Urothelium cell line (cell line): ENCODE measurements around the gene AMFR.
"Not testable (repeated sequence)": the region's sequence is repeated elsewhere in the genome, so short reads cannot be mapped to it uniquely, and the experiment has no call there.

Source experiments
- DNase-seq: peaks from one replicate; pipeline ENCODE4 v3.0.0; 2011; ENCODE audit warnings: low spot score, mixed read lengths
- FAIRE-seq: peaks from 2 replicates; lab custom pipeline; 2011; peaks lifted over from hg19 to GRCh38; lab: Jason Lieb, UNC

Gene AMFR

GRCh38 chr16:56399047-56399446 lies 26.3 kb downstream of the AMFR start:
- DNase-seq (no peak), FAIRE-seq (no peak)

- FAIRE-seq, DNase-seq: not testable (repeated sequence)
These were observed 28.6 kb downstream of the AMFR start for GRCh38 chr16:56396724-56397123.

- FAIRE-seq, result no peak
- peak; percentile 14 for DNase-seq
These were observed 35.8 kb downstream of the AMFR start for GRCh38 chr16:56389554-56389953.

- FAIRE-seq, result no peak
- no peak for DNase-seq
These were observed 37.1 kb downstream of the AMFR start for GRCh38 chr16:56388209-56388608.

- DNase-seq (no peak), FAIRE-seq (no peak)
These were observed 37.9 kb downstream of the AMFR start for GRCh38 chr16:56387396-56387795.

GRCh38 chr16:56384074-56384721 lies 41.1 kb downstream of the AMFR start:
- DNase-seq (no peak), FAIRE-seq (no peak)

DNA sequence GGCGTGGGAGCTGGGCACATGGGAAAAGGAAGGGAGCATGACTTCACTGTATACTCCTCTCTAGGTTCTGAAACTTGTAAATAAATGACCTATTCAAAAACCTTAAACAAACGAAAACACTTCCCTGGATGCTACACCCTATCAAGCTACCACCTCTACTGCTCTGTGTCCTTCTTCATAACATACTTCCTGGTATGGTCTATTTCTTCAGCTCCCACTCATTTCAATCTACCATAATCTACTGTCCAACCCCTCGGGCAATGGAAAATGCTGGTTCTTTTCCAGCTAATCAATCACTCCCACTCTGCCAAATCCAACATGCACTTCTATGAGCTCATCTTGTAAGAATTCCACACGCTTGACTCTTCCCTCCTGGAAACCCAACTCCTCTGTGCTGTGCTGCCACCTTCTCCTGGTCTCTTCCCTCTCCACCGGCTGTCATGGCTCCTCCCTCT lies 42.4 kb downstream of the AMFR start:
- FAIRE-seq (no peak), DNase-seq (peak; percentile 54)

- DNase-seq, result no peak
- no peak for FAIRE-seq
These were observed 42.9 kb downstream of the AMFR start for GRCh38 chr16:56382459-56382858.

- not testable (repeated sequence) for FAIRE-seq, DNase-seq
These were observed 44.4 kb downstream of the AMFR start for GRCh38 chr16:56380778-56381485.

DNA sequence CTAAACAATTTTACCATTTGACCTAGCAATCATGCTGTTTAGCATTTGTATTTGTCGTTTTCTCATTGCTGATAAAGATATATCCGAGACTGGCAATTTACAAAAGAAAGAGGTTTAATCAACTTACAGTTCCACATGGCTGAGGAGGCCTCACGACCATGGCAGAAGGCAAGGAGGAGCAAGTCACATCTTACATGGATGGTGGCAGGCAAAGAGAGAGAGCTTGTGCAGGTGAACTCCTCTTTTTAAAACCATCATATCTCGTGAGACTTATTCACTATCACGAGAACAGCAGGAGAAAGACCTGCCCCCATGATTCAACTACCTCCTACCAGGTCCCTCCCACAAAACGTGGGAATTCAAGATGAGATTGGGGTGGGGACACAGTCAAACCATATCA lies 46.3 kb downstream of the AMFR start:
- not testable (repeated sequence) for DNase-seq, FAIRE-seq

DNA sequence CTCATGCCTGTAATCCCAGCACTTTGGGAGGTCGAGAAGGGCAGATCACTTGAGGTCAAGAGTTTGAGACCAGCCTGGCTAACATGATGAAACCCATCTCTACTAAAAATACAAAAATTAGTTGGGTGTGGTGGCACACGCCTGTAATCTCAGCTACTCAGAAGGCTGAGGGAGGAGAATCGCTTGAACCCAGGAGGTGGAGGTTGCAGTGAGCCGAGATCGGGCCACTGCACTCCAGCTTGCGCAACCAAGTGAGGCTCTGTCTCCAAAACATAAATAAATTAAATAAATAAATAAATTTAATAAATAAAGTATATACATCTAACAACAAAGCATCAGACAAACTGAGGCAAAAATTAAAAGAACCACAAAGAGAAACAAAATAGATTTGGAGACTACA lies 49.6 kb downstream of the AMFR start:
- not testable (repeated sequence) for FAIRE-seq, DNase-seq

- DNase-seq, result no peak
- no peak for FAIRE-seq
These were observed 52.3 kb downstream of the AMFR start for GRCh38 chr16:56373003-56373402.

DNA sequence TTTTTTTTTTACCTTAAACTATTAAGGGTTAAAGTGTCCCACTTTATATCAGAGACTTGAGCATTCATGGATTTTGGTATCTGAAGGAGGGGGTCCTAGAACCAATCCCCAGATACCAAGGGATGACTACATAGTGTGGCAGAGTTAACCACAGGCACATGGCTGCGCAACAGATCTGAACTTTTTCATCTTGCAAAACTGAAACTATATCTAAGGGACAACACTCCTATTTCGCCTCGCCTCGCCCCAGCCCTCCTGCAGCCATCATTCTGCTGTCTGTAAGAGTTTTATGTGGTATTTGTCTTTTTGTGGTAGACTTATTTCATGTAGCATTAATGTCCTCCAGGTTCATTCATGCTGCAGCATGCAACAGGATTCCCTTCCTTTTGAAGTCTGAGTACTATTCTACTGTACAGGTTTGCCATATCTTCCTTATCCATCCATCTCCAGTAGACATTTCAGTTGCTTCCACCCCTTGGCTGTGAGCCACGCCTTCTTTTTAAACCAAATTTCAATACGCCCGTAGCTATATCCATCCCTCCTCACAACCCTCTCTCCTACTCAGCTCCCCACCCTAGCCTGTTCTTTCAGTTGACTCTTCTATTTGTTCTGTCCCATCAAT lies 53.2 kb downstream of the AMFR start:
- FAIRE-seq (no peak), DNase-seq (no peak)

GRCh38 chr16:56371660-56371937 lies 53.7 kb downstream of the AMFR start:
- DNase-seq, result no peak
- FAIRE-seq, result no peak

DNA sequence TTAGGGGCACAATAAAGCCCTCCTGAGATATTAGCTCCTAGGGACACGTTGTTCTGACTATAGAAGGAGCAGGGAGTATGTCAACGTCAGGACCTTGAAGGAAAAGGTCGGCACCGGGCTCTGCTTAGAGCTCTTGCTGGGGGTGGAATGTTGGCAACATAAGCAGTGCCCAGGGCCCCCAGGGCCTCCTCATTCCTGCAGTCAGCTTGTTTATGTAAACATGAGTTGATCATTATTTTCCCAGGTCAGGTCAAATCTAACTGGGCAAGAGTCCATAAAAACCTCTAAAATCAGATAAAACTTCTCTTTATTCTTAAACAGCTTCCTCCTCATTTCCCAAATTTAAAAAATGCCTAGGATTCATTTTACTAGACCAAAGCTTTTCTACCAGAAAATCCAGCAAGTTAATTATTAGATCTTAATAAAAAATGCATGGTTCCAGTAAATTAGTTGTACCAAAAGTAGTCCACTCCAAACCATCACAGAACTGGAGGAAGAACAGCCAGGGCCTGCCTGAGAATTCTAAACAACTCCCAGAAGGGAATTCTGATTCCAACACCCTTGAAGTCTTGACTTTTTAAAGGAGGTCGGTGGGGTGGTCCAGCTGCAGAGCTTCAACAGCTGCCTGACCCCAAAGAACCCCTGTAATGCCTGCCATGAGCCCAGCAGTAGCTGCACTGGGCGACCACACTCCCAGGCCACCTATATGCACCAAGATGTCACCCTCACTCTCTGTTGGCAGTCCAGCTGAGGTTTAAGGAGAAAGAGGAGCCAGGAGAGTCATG lies 54.3 kb downstream of the AMFR start:
- FAIRE-seq, result no peak
- no peak for DNase-seq

DNA sequence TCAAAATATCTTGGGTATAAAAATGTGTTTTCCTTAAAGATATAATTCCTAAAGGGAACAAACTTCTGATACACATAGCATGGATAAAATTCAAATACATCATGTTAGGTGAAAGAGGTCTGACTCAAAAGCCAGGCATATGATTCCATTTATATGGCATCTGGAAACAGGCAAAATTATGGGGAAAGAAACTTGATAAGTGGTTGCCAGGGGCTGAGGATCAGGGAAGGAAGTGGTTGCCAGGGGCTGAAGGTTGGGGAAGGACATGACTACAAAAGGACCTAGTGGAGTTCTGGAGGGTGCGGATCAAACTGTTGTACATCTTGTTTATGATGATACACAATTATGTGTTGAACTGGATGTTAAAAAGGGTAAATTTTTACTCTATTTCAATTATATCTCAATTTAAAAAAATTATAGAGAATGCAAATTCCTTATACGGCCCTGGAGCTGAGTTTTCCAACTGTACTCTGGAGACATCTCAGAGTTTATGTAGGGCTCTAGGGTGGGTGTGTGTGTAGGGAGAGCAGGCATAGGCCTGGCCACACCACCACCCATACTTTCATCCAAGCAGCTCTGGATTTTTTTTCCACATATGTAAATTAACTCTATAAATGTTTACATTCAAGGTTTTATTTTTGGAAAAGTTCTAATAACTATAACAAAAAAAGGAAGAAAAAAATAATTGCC lies 55.0 kb downstream of the AMFR start:
- DNase-seq (no peak), FAIRE-seq (no peak)

GRCh38 chr16:56369202-56369601 lies 56.1 kb downstream of the AMFR start:
- DNase-seq (no peak), FAIRE-seq (no peak)

DNA sequence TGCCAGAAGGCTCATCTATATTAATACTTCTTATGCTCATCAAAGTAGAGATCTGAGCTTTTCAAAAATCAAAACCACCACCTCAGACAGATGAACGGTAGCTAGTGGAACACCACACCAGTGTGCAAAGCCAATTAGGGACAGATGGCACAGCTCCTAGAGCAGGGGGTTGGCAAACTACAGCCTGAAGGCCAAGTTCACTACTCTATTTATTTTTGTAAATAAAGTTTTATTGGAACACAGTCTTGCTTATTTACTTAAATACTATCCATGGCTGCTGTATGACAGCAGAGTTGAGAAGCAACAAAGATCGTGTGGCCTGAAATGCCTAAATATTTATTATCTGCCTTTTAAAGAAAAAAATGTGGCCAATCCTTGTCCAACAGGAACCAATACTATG lies 56.8 kb downstream of the AMFR start:
- DNase-seq, result no peak
- no peak for FAIRE-seq

DNA sequence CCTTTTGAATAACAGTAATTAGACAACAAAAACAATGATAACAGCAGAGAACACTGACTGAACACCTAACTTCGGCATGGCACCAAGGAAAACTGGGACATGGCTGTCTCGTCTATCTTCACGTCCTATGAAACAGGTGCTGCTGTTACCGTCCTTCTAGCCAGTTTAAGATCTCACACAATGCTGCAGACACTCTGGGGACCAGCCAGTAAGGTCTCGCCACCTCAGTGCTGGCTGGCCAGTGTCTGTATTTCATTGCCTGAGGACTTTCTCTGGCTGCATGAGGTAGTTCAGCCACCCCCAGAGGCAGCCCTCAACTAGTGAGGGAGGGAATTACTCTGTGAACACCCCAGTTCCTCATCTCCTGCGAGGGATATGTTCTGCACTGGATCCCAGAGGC lies 57.6 kb downstream of the AMFR start:
- DNase-seq (no peak), FAIRE-seq (no peak)

DNA sequence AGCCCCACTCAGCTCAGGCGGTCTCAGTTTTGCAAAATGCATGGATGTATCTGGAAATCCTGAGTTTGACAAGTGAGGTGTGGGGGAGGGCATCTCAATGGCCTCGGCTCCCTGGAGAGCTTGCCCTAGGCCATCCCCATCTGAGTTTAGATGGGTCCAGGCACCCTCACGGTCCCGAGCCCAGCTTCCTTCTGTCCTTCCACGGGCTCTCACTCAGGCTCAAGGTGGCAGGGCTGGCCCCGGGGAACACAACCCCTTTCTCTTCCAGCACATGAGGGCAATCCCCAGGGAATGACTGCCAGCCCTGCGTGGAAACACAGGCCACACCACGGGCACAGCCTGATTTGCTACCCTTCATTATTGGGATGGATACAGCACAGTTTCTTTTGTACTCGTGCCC lies 58.4 kb downstream of the AMFR start:
- FAIRE-seq (no peak), DNase-seq (no peak)

DNA sequence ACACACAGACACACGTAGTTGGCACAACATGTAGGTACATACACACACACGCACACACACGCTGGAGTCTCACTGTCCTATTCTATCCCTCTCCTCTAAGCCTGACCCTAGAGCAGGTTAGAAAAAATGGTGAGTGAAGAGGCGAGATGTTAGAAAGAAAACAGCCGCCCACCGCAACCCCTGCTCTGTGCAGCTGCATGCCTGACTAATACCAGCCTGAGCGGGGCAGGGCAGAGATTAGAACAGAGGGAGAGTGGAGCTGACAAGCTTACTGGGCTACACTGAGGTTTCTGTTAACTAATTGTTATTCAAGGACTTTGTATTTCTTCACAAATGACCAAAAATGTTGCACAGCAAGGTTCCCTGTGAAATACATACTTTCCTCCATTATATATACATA lies 59.8 kb downstream of the AMFR start:
- DNase-seq (no peak), FAIRE-seq (no peak)
